GM23338 (cell line): ENCODE measurements around the gene EML2. TPM values are rescaled to one million over a fixed set of nuclear protein-coding genes. Genes with fewer than 3 reads are reported as not detected.

ENCODE experiments used
- ATAC-seq: fragments of 200-7000 bp; cut with Tn5 transposase; 3 replicates; pipeline ENCODE4 v1.9.1; 2020
- DNase-seq: peaks from one replicate; pipeline ENCODE4 v3.0.0-alpha.2; 2015; ENCODE audit warnings: low spot score
- H2AFZ ChIP-seq: fragments of 200-600 bp; sonication (generic); 2 replicates; pipeline ENCODE4 v1.8.0; 2016; ENCODE audit warnings: antibody characterized with exemption, mild to moderate bottlenecking, moderate library complexity
- H3F3A ChIP-seq: fragments of 200-600 bp; sonication (generic); replicated peaks from 2 replicates; pipeline ENCODE4 v1.8.0; 2017; ENCODE audit warnings: antibody characterized with exemption, mixed run types, low read depth
- H3K27ac ChIP-seq: fragments of 200-600 bp; sonication (generic); 2 replicates; pipeline ENCODE4 v1.6.1; 2016; ENCODE audit warnings: low read depth
- H3K27me3 ChIP-seq: fragments of 200-600 bp; sonication (generic); 2 replicates; pipeline ENCODE4 v1.8.0; 2016; ENCODE audit warnings: mild to moderate bottlenecking, mixed run types, moderate library complexity; ENCODE audit not compliant: insufficient read depth
- H3K36me3 ChIP-seq: fragments of 200-600 bp; sonication (generic); 2 replicates; pipeline ENCODE4 v1.8.0; 2016; ENCODE audit warnings: mild to moderate bottlenecking; ENCODE audit not compliant: insufficient read depth
- H3K4me1 ChIP-seq: fragments of 200-600 bp; sonication (generic); 2 replicates; pipeline ENCODE4 v1.8.0; 2016; ENCODE audit warnings: mild to moderate bottlenecking, moderate library complexity; ENCODE audit not compliant: insufficient read depth
- H3K4me2 ChIP-seq: fragments of 200-600 bp; sonication (generic); 2 replicates; pipeline ENCODE4 v1.7.1; 2017; ENCODE audit warnings: mixed run types
- H3K4me3 ChIP-seq: fragments of 200-600 bp; sonication (generic); 2 replicates; pipeline ENCODE4 v1.6.1; 2016; ENCODE audit warnings: mixed run types
- H3K79me2 ChIP-seq: fragments of 200-600 bp; sonication (generic); replicated peaks from 2 replicates; pipeline ENCODE4 v1.8.0; 2017; ENCODE audit warnings: mild to moderate bottlenecking; ENCODE audit not compliant: insufficient read depth
- H3K9me2 ChIP-seq: fragments of 200-600 bp; sonication (generic); 2 replicates; pipeline ENCODE4 v1.8.0; 2017; ENCODE audit not compliant: insufficient read depth
- H4K20me1 ChIP-seq: fragments of 200-600 bp; sonication (generic); replicated peaks from 2 replicates; pipeline ENCODE4 v1.8.0; 2017; ENCODE audit warnings: mild to moderate bottlenecking; ENCODE audit not compliant: insufficient read depth
- H3K27ac Mint-ChIP-seq: 2 replicates; pipeline ENCODE4 v1.8.0; 2020; ENCODE audit warnings: inconsistent platforms, mild to moderate bottlenecking, moderate library complexity, mixed read lengths
- H3K27me3 Mint-ChIP-seq: 3 replicates; pipeline ENCODE4 v1.8.0; 2022; ENCODE audit warnings: low read depth, mild to moderate bottlenecking, moderate library complexity, mixed read lengths, inconsistent platforms; ENCODE audit not compliant: insufficient read depth, poor library complexity
- H3K36me3 Mint-ChIP-seq: 3 replicates; pipeline ENCODE4 v1.8.0; 2021; ENCODE audit warnings: low read depth, mild to moderate bottlenecking, inconsistent platforms, moderate library complexity, mixed read lengths
- H3K4me1 Mint-ChIP-seq: 3 replicates; pipeline ENCODE4 v1.8.0; 2020; ENCODE audit warnings: mild to moderate bottlenecking, inconsistent platforms, mixed read lengths
- H3K4me3 Mint-ChIP-seq: 3 replicates; pipeline ENCODE4 v1.8.0; 2021; ENCODE audit warnings: moderate library complexity, mild to moderate bottlenecking, inconsistent platforms, mixed read lengths
- H3K9me3 Mint-ChIP-seq: 3 replicates; pipeline ENCODE4 v1.8.0; 2020; ENCODE audit warnings: moderate library complexity, mild to moderate bottlenecking, inconsistent platforms, mixed read lengths
- CREB1 ChIP-seq: fragments of 250-450 bp; sonication (Bioruptor Pico); IDR thresholded peaks from 2 replicates; pipeline ENCODE4 v1.5.0; 2020; ENCODE audit warnings: low read depth, mild to moderate bottlenecking, moderate library complexity
- EZH2 ChIP-seq: fragments of 200-600 bp; sonication (generic); IDR thresholded peaks from one replicate; pipeline ENCODE4 v1.8.0; 2017; ENCODE audit warnings: antibody characterized with exemption, mild to moderate bottlenecking, low read depth; ENCODE audit not compliant: unreplicated experiment
- EZH2phosphoT487 ChIP-seq: fragments of 200-600 bp; sonication (generic); IDR thresholded peaks from one replicate; pipeline ENCODE4 v1.8.1; 2018; ENCODE audit warnings: antibody characterized with exemption; ENCODE audit not compliant: unreplicated experiment
- POLR2AphosphoS5 ChIP-seq: IDR thresholded peaks from 2 replicates; pipeline ENCODE4 v1.6.1; 2016; ENCODE audit warnings: antibody characterized with exemption, low read depth
- REST ChIP-seq: IDR thresholded peaks from one replicate; pipeline ENCODE4 v1.6.1; 2018; ENCODE audit warnings: antibody characterized with exemption; ENCODE audit not compliant: unreplicated experiment
- STAT1 ChIP-seq: IDR thresholded peaks from one replicate; pipeline ENCODE4 v1.6.1; 2016; ENCODE audit warnings: antibody characterized with exemption; ENCODE audit not compliant: unreplicated experiment
- ZNF114 ChIP-seq: fragments of 250-450 bp; sonication (Bioruptor Pico); IDR thresholded peaks from 2 replicates; pipeline ENCODE4 v1.5.0; 2020; ENCODE audit warnings: mild to moderate bottlenecking, moderate library complexity
- polyA plus RNA-seq: library from polyadenylated mRNA; unstranded; fragments of >200 nt; fragmentation: Nextera tagmentation; extraction: Ambion mirVana; gene quantifications from 2 replicates; pipeline ENCODE4 v1.2.1, GENCODE V29; 2016
- total RNA-seq: library from RNA; depleted of rRNA; stranded (reverse); fragments of >200 nt; shearing (Covaris generic); gene quantifications from 2 replicates; pipeline ENCODE4 v1.2.3, GENCODE V29; 2014
- TF ChIP-seq, protein P1 (sequence below): IDR thresholded peaks from 2 replicates; pipeline ENCODE4 v1.6.1; 2016; ENCODE audit warnings: antibody characterized with exemption

The EML2 gene
- total and polyA plus RNA-seq, 2 experiments from 2014 or later, result 7.1 to 33.9 TPM

DNA sequence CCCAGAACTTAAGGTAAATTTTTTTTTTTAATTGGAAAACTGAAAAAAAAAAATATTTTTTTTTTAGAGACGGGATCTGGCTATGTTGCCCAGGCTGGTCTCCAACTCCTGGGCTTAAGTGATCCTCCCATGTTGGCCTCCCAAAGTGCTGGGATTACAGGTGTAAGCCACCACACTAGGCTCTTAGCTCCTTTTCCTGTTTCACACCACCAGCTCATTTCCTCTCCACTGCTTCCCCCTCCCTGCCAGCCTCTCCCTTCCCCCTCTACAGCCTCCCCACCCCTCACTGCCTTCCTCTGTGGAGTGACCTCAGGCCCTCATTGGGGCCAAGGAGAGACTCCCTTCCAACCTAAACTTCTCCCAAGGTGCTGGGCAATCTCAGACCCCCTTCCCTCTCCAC lies 24.6 kb upstream of the EML2 start:
- H3K27ac Mint-ChIP-seq, result no peak overlapping the region
- no peak overlapping the region for H3K4me3 ChIP-seq
- no peaks in the 10 kb centered on the region for H3K9me3 Mint-ChIP-seq
- peaks cover 19% of the 10 kb centered on the region for H3K27me3 ChIP-seq
- no peak for DNase-seq
- peaks cover 13% of the 10 kb centered on the region for H3K4me1 Mint-ChIP-seq
- peaks cover 8% of the 10 kb centered on the region; the same call in 1 of the 2 replicates for H3K4me1 ChIP-seq
- peaks cover 12% of the 10 kb centered on the region for H3F3A ChIP-seq
- H4K20me1 ChIP-seq, result no peaks in the 10 kb centered on the region
- no peaks in the 10 kb centered on the region for H3K79me2 ChIP-seq
- no peak for ATAC-seq
- no peaks in the 10 kb centered on the region for H3K9me2 ChIP-seq
- peak overlapping the region; percentile 59 for H2AFZ ChIP-seq
- no peaks in the 10 kb centered on the region; the same call in 2 of the 3 replicates for H3K36me3 Mint-ChIP-seq
- H3K27ac ChIP-seq, result no peak overlapping the region
- peaks cover 18% of the 10 kb centered on the region for H3K27me3 Mint-ChIP-seq
- TF ChIP-seq REST (no peak), POLR2AphosphoS5 (no peak)
- no peak overlapping the region for H3K4me2 ChIP-seq
- no peaks in the 10 kb centered on the region for H3K36me3 ChIP-seq
- H3K4me3 Mint-ChIP-seq, result no peak overlapping the region

DNA sequence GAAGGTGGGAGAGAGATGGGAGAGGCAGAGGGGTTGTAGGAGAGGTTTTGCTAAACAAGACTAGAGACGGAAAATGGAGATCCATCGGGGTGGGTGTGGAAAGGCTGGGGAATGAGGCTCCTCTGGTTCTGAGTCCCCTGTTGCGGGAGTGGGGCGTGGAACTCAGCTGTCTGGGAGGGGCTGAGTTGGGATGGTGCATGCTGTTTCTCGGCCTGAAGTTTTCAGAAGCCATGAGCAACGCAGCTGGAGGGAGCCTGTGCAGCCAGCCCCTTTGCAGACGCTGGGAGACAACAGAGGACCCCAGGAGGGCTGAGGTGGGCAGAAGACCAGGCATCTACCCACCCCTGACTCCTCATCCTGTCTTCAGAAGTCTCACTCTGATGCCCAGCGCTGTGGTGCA lies 21.4 kb upstream of the EML2 start:
- no peaks in the 10 kb centered on the region; the same call in 2 of the 3 replicates for H3K36me3 Mint-ChIP-seq
- Histone ChIP-seq H2AFZ (no peak overlapping the region), H3F3A (no peaks in the 10 kb centered on the region), H3K4me2 (no peak overlapping the region), H3K79me2 (no peaks in the 10 kb centered on the region), H3K27me3 (no peaks in the 10 kb centered on the region), H3K9me2 (no peaks in the 10 kb centered on the region), H3K4me1 (no peaks in the 10 kb centered on the region), H3K27ac (no peak overlapping the region), H4K20me1 (no peaks in the 10 kb centered on the region), H3K36me3 (no peaks in the 10 kb centered on the region), H3K4me3 (no peak overlapping the region)
- peaks cover 6% of the 10 kb centered on the region for H3K27me3 Mint-ChIP-seq
- H3K4me1 Mint-ChIP-seq, result peaks cover 4% of the 10 kb centered on the region; the same call in 2 of the 3 replicates
- no peak overlapping the region for H3K4me3 Mint-ChIP-seq
- no peak overlapping the region for H3K27ac Mint-ChIP-seq
- DNase-seq (no peak), ATAC-seq (no peak)
- H3K9me3 Mint-ChIP-seq, result no peaks in the 10 kb centered on the region
- TF ChIP-seq, protein P1, sequence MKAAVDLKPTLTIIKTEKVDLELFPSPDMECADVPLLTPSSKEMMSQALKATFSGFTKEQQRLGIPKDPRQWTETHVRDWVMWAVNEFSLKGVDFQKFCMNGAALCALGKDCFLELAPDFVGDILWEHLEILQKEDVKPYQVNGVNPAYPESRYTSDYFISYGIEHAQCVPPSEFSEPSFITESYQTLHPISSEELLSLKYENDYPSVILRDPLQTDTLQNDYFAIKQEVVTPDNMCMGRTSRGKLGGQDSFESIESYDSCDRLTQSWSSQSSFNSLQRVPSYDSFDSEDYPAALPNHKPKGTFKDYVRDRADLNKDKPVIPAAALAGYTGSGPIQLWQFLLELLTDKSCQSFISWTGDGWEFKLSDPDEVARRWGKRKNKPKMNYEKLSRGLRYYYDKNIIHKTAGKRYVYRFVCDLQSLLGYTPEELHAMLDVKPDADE, result no peak
- no peak for TF ChIP-seq EZH2
- no peak for TF ChIP-seq REST
- no peak for TF ChIP-seq CREB1
- no peak for TF ChIP-seq EZH2phosphoT487
- no peak for TF ChIP-seq ZNF114 (CRISPR knock-in tag)
- no peak for TF ChIP-seq STAT1
